IMR-90 (cell line): ENCODE results near the gene CCL5.

Experiments
- MAFK ChIP-seq: IDR thresholded peaks from 2 replicates; pipeline ENCODE4 v1.6.1; 2012; ENCODE audit warnings: low read depth, low read length, improper control_type of control experiment
- TF ChIP-seq, protein P1 (sequence below): conservative IDR thresholded peaks from 2 replicates; pipeline ENCODE4 v1.5.1; 2012; ENCODE audit warnings: mild to moderate bottlenecking, low read depth, low read length, improper control_type of control experiment

DNA sequence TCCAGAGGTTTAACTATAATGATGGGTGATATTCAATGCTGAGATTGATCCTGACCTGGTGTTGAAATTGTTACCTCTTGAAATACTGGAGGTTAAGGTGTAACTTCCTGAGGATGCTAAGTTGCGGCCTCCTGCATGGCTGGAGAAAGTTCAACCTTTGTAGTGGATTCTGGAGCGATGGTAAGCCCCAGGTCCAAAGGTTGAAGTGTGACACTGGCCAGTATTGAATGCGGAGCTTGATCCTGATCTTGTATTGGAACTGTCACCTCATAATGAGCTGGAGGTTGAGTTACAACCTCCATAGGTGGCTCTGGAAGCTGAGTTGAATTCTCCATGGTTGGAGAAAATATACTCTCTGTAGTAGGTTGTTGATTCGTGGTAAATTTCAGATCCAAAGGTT is 33.4 kb upstream of the CCL5 start:
- TF ChIP-seq, protein P1, sequence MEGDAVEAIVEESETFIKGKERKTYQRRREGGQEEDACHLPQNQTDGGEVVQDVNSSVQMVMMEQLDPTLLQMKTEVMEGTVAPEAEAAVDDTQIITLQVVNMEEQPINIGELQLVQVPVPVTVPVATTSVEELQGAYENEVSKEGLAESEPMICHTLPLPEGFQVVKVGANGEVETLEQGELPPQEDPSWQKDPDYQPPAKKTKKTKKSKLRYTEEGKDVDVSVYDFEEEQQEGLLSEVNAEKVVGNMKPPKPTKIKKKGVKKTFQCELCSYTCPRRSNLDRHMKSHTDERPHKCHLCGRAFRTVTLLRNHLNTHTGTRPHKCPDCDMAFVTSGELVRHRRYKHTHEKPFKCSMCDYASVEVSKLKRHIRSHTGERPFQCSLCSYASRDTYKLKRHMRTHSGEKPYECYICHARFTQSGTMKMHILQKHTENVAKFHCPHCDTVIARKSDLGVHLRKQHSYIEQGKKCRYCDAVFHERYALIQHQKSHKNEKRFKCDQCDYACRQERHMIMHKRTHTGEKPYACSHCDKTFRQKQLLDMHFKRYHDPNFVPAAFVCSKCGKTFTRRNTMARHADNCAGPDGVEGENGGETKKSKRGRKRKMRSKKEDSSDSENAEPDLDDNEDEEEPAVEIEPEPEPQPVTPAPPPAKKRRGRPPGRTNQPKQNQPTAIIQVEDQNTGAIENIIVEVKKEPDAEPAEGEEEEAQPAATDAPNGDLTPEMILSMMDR, result no peak
- TF ChIP-seq MAFK, result no peak
